ENCODE measurements around the gene CITED1. TPM values are rescaled to one million over a fixed set of nuclear protein-coding genes. Genes with fewer than 3 reads are reported as not detected.
A peak's percentile ranks its signal among the peaks of the same experiment; 100 is the strongest.

CITED1 gene
- total RNA-seq, 1 donor from 2014 or later, result not detected

DNA sequence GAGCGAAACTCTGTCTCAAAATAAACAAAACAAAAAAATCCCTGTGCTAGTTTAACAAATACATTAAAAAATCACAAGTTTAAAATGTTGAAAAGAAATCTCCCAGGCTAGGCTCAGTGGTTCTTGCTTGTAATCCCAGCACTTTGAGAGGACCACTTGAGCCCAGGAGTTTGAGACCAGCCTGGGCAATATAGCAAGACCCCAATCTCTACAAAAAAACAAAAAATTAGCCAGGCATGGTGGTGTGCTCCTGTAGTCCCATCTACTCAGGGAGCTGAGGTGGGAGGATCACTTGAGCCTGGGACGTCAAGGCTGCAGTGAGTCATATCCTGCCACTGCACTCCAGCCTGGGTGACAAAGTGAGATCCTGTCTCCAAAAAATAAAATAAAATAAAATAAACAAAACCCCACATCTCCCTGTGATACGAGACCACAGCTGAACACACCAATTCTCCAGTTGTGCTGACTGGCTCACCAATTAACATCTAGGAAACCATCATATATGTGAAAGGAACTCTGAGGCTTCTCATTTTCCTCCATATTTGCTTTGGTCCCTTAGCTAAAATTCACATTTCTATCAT lies 36.0 kb downstream of the CITED1 start:
- DNase-seq, result peak; percentile 45

DNA sequence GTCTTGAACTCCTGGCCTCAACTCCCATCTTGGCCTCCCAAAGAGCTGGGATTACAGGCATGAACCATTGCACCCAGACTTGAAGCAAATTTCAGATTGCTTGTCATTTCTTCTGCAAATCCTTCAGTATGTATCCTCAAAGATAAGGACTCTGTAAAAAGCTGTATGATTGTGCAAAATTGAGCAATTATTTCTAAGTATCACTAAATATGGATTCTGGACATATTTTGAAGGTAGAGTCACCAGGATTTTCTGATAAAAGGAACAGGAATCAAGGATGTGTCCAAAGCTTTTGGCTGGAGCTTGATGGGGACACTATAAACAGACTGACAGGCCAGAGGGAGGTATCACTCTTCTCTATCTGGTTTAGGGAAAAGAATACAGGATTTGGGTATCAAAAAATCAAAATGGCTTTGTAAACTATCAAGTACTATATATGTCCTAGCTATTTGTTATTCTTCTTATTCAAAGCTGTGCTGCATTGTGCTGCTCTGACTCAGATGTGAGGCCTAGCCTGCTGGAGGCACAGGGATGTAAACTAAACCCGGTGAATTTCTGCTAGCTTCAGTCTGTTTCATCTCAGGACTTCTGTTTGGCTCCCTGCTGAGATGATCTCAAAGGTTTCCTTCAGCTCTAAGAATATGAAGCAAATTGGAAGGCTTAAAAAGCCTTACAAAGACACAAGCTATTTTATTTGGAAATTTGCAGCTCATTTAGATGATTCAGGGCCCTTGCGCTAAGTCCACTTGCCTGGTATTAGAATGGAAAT lies 36.9 kb downstream of the CITED1 start:
- no peak for DNase-seq

DNA sequence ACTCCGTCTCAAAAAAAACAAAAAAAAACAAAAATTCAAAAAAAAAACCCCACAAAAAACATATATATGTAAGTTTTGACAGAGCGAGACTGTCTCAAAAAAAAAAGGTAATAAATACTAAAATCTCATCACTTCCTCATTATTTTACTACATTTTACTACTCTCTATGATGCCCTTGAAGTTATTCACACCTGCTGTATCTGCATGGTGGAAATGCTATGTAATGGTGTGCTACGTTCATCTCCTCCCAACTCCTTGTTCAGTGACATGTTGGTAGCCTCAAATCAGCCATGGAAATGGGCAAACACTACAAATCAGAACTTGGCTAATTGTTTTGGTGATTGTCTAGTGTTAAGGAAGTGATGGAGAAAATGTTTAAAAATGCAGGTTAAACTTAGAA lies 40.5 kb downstream of the CITED1 start:
- DNase-seq, result no peak

DNA sequence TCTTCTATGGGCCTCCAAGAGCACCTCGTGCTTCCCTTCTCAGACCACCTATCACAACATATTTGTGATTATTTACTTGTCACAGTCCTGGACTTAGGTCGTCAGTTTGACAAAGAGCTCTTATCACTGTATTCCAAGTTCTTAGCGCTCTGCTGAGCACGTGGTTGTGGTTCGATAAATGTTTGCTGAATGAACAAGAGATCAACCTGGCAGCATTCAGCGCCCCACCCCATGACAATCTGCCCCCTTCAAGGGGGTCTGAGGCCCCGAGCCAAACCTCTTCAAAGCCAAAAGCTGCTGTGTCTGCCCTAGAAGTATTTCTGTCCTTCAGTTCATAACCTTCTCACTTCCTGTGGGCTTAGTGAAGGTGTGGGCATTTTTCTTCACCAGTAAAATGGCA lies 43.6 kb downstream of the CITED1 start:
- no peak for DNase-seq

DNA sequence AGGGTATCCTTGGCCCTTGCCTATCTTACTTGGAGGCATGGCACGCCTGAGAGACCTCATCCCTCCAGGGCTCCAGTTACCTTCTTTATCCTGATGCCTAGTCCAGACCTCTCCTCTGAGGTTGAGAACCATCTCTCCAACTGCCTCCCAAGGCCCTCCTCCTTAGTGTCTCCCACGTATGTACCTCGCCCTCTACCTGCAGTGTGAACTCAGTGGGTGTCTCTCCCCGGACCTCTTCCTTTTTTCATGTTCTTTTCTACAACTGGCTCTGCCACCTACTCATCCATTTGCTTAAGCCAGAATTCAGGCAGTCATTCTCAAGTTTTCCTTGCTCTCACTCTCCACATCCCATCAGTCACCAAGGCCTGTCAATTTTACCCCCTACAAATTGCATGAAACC lies 45.3 kb downstream of the CITED1 start:
- no peak for DNase-seq

DNA sequence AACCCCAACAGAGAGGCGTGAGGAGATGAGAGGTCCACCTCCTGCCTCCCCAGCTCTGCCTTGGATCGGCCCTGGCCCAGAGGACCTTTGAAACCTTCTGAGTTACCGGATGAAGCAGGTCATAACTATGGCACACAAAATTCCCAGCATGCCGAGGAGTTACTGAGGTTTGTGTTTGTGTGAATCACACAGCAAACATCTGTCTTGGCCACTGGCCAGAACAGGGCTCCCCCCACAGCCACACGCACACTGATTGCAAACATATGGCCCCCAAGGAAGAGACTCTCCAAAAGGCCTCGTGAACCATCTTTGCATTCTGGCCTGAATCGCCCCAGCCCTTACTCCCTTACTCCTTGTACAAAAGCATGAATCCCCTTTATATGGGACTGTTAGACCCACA lies 47.5 kb downstream of the CITED1 start:
- peak; percentile 50 for DNase-seq

DNA sequence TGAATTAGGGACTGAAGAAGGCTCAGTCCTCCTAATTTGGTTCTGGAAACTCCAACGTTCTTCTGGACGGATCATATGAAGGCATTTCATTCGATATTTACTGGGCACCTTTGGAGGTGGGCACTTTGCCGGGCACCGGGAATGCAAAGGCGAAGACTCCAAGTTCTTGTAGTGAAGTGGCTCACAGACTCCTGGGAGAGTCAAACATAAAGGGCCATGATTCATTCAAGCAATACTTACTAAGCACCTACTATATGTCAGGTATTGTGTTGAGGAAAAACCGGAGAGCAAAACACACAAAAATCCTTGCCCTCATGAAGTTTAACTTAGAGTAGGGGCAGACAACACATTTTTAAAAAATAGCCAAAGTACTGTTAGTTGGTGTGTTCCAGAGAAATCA lies 49.9 kb downstream of the CITED1 start:
- no peak for DNase-seq

DNA sequence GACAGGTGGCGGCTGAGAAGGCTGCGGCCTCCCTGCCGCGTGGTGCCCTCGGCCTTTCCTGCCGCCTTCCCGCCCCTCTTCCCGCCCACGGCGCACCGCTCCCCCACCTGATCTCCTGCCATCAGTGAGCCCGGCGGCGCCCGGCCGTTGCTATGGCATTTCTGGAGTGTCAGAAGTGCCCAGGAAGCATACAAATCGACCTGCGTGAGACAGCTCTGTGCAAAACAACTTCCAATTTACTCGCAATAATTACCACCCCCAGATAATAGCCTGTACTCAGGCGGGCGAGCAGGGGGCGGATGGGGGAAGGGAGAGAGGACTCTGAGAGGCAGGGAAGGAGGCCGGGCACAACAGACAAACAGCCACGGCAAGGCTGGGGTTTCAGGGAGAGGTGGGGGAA lies 50.3 kb downstream of the CITED1 start:
- no peak for DNase-seq

DNA sequence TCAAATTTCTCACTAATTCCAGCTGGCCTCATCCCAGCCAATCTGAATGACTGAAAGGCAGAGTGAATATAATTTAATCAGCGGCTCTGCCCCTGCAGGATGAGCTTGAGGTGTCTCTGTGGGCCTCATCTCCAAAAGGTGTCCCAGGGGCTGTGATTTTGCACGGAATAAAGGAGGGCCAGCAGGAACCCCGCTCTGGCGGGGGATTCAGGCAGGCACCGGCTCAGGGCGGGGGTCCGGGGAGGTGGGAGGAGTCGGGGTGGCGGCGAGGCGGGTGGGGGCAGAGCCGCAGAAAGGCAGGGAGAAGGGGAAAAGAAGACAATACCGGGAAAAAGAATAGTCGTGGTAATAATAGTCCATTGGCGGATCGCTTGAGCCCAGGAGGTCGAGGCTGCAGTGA lies 50.9 kb downstream of the CITED1 start:
- DNase-seq, result no peak

DNA sequence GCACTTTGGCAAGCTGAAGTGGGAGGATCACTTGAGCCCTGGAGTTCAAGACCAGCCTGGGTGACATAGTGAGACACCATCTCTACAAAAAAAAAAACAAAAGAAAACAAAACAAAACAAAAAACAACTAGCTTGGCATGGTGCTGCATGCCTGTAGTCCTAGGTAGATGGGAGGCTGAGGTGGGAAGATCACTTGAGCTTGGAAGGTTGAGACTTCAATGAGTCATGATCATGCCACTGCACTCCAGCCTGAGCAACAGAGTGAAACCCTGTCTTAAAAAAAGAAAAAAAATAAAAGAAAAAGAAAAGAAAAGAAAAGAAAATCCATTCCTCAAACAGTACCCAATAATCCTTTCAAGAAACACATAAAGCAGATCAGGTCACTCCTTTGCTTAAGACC lies 52.0 kb downstream of the CITED1 start:
- no peak for DNase-seq

Other genes with a start within 250 kb of the CITED1 start
- gene RTL5, start 174.0 kb downstream of the CITED1 start, total RNA-seq, result 0.47 and 0.51 TPM in 2 replicates
- 9.3 and 12.4 TPM in 2 replicates for gene PIN4, start 124.2 kb downstream of the CITED1 start, total RNA-seq
- gene ERCC6L, start 66.9 kb downstream of the CITED1 start, total RNA-seq, result 2.4 and 9.4 TPM in 2 replicates
- 639 and 1,493 TPM in 2 replicates for gene RPS4X, start 28.7 kb downstream of the CITED1 start, total RNA-seq